GM19023 (cell line): ENCODE data around the gene MB21D2.

Experiments used
- ATAC-seq: cut with Tn5 transposase; IDR thresholded peaks from one replicate; pipeline ENCODE4 v1.9.1; 2021; ENCODE audit warnings: mild to moderate bottlenecking, moderate library complexity; ENCODE audit not compliant: unreplicated experiment

The MB21D2 gene

DNA sequence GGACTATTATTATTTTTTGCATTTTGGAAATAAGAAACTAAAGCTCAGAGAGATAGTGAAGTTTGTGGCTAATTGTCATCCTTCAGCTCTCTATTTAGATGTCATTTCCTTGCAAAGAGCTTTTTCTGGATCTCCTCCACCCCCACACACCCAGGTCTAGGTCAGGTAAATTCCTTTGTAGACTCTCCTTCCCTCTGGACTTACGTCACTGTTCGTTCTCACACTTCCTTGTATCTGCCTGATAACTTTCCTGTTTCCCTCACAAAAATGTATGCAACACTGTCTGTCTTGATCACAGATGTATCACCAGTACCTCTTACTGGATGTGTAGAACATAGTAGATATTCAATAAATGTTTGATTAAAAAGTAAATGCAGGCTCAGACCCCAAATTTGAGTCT lies 6.1 kb upstream of the MB21D2 start:
- no peak for ATAC-seq

- no peak for ATAC-seq
Observed at GRCh38 chr3:192921793-192922192, 4.1 kb upstream of the MB21D2 start.

DNA sequence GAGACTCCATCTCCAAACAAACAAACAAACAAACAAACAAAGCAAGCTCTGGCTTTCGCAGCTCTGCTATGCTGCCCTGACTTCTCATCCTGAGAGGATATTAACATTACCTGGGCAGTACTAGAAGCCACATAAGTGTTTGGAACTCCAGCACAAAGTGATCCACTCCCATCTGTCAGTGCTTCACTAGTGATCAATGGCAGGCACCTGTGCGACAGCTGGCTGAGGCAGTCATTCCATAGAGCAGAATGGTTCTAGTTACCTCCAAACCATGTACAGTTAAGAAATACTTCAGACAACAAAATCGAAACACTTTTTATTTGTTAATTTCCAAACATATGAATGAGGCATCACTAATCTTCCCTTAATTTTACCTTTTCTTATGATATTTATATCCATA lies 2.8 kb upstream of the MB21D2 start:
- no peak for ATAC-seq

DNA sequence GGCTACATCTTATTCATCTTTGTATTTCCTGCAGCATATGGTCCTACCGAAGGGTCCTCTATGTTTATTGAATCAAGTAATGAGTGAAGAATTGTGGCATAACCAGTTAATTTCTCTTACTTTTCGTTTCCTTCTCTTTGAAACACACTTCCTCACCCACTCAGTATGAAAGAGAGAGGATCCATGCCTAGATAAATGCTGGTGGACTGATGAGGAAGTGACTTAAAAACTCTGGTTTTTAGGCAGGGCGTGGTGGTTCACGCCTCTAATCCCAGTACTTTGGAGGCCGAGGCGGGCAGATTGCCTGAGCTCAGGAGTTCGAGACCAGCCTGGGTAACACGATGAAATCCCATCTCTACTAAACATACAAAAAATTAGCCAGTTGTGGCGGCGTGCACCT lies 2.2 kb upstream of the MB21D2 start:
- ATAC-seq: no peak

- no peak for ATAC-seq
Observed at GRCh38 chr3:192918275-192918588, 576 bp upstream of the MB21D2 start.

DNA sequence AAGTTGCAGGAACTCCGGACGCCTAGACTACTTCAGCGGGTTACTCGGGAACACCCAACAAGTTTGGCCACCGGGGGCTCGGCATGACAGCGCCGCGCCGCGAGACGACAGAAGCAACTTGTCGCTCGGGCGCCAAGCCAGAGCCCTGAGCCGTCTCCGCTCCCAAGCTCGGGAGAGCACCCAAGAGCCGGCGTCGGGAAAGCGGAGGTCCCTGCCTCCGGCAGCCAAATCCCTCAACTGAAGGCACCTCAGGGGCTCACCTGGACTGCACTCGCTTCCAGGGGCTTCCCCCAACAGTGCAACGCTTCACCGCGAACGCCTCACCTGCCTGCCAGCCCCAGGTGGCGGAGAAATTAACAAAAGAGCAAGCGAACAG lies 640 bp downstream of the MB21D2 start:
- peak; percentile 30 for ATAC-seq

DNA sequence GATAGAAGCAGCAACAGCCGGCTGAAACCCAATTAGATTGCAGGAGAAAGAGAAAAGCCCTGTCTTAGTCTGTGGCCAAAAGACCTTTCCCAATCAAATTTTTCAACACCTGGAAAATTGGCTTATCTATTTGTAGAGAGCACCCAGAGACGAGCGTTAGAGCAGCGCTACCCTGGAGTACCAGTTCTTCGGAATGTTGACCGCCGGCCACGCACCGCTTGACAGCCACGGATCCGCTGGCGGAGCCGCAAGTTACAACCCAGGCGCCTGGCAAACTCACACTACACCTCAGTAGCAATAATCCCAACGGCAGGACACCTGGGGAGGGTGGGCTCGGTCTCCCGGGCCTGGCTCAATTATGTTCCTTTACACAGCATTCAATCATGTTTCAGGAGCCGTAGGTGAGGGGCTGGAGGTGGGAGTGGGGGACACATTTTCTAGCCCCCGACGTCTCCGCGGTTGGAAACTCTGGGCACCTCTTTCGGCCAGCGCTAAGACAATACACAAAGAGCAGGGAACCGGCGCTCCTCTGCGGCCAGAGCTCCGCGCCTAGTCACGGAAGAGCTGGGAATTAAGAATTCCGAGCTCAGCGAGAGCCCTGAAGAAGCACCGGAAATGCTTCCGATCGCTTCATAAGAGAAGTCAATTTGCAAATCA lies 1.2 kb downstream of the MB21D2 start:
- ATAC-seq: peak; percentile 3

GRCh38 chr3:192915722-192916121 lies 1.9 kb downstream of the MB21D2 start:
- ATAC-seq: no peak

GRCh38 chr3:192915304-192915703 lies 2.4 kb downstream of the MB21D2 start:
- no peak for ATAC-seq

DNA sequence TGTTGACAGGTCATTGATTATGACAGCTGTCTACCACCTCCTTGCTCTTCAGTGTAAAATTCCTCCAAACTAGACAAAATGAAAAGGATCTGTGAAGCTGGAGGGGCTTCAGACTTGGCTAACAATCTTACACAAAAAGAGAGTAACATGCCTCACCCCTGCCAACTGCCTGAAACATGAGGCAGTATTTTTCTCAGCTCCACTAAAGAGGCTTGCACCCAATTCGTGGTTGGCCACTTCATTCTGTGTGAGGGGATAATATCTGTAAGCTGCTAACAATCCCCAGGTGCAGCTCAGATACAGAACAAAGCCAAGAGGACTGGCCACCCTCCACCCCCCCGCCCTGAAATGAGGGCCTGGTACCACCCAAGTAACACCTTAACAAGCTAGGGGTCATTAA lies 2.8 kb downstream of the MB21D2 start:
- no peak for ATAC-seq

DNA sequence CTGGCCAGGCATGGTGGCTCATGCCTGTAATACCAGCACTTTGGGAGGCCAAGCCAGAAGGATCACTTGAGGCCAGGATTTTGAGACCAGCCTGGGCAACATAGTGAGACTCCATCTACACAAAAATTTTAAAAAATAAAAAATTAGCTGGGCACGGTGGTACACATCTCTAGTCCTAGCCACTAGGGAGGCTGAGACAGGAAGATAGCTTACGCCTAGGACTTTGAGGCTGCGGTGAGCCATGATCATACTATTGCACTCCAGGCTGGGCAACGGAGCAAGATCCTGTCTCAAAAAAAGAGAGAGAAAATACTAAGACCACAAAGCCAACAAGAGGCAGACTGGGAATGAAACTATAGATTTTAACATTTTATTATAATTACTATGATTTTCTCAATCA lies 4.1 kb downstream of the MB21D2 start:
- ATAC-seq: no peak

GRCh38 chr3:192911293-192911692 lies 6.4 kb downstream of the MB21D2 start:
- ATAC-seq: no peak

GRCh38 chr3:192907784-192908183 lies 9.9 kb downstream of the MB21D2 start:
- no peak for ATAC-seq

GRCh38 chr3:192906940-192907339 lies 10.7 kb downstream of the MB21D2 start:
- ATAC-seq: no peak

DNA sequence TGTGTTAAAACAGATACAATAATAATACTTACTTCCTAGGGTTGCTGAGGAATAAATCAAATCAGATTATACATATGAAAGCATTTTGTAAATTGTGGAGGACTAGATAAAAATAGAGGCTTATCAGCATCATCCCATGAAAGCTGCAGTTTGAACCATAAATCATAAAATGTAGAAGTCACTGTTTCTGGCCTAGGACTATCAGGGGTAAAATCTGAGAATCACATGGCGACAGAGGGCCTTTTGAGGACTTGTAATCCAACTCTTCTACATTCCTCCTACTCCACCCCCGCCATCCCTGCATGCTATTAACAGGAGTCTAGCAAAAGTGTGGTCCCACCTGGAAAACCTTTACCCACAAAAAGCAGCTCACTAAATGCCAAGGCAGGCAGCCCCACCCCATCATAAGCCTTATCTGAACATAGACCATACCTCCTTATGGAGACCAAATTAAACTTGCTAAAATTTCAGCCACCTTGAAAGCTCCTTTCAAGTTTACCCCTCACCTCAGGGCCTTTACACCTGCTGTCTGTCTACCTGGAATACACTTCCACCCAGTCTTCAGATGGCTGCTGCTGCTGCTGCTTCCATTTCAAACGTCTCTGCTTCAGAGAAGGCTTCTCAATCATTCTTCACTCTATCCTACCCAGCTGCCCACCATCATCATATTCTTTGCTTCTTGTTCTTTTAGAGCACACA lies 11.5 kb downstream of the MB21D2 start:
- ATAC-seq: no peak

DNA sequence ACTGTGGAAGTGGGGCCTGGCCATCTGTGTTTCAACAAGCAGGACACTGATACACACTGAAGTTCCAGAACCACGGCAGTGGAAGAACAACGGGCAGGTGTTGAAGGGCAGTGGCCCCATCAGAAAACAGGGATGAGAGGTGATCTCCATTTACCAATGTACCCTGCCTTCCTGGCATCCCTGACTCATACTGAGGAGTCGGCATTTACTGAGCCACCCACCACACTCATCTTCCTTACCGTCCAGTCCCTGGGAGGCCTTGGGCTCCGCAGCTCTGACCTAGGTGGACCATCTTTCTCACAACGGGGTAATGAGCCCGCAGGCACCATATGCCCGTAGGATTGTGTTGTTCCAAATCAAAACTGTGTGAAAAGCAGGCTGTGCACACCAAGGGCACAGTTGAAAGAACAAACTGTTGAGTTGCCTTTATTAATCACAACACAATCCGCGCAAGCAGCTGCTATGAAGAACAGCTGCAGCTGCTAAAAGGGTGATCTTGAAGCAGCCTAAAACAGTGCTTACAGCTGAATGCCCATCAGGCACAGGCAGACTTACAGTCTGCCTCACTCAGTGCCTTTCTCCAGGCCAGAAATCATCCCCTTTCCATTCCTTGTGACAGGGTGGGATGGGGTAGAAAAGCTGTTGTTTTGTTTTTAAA lies 12.9 kb downstream of the MB21D2 start:
- ATAC-seq: no peak

DNA sequence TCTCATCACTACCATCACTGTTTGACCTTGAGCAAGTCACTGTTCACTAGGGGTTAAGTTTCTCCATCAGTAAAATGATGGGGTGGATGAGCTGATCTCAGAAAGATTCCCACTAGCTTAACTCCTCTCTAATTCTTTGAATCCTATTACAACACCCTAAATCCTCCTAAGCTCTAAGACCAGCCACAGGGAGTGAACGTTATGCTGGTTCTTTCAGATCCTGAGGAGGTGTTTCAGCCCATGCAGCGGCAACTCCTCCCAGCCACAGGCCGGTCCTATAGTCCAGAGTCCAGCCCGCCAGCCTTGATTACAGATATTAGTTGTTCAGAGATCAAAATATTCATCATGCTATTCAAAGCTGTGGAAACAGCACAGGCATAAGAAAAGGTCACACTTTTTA lies 15.1 kb downstream of the MB21D2 start:
- no peak for ATAC-seq

- ATAC-seq: no peak
Observed at GRCh38 chr3:192901435-192901834, 16.2 kb downstream of the MB21D2 start.

- no peak for ATAC-seq
Observed at GRCh38 chr3:192899540-192899982, 18.1 kb downstream of the MB21D2 start.

DNA sequence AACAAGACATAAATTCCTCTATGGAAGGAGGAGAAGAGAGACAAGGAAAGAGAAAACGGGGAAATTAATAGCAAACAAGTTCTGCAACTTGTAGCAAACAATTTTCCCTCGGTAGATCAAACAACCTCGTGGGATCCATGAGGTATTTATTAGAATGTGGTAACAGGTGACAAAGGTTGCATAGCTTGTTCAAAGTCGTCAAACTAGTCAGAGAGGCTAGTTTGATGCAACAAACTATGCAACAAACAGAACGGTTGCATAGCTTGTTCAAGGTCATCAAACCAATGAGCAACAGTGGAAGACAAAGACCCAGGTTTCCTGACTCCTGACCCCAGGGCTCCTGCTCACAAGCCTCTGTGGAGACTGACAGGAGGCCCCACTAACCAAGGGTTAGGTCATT lies 20.7 kb downstream of the MB21D2 start:
- ATAC-seq: no peak

DNA sequence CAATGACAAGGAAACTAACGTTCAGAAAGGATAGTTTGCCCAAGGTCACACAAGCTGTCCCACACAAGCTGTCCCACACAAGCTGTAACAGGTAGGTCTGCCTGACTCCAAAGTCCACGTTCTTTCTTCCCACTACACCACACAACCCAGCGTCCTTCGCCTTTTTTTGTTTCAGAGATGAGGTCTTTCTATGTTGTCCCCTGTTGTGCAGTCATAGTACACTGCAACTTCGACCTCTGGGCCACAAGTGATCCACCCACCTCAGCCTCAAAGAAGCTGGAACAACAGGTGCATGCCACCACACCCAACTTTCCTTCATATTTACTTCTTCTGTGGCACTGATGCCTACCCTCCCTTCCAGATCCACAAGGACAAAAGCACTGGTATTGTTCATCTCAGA lies 21.4 kb downstream of the MB21D2 start:
- ATAC-seq: no peak

DNA sequence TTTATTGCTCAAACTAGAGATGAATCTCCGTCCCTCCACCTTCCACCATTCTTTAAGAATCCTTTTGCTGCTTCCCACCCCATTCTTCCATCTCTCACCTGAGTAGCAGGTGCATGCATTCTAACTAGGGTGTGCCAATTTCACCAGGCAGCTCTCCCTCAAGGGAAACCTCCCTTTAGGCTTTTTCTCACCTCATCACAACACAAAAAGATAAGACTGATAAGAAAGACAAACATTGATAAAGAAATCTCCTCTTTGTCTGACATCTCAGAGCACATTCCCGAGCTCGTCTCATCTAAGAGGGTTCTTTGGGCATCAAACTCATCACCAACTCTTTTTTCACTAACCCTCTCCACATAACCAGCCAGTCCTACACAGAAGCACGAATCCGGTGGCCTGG lies 23.0 kb downstream of the MB21D2 start:
- no peak for ATAC-seq
